Uterus (tissue), 2 donors: ENCODE results near the gene TBXA2R.

Experiments
- CTCF ChIP-seq, 4 experiments: fragments of 200-600 bp in 2 of 4; fragments of 450-650 bp in 2 of 4; sonication (generic) in 2 of 4; IDR thresholded peaks; one replicate each; pipeline ENCODE4 v1.5.1; 2016 to 2019; ENCODE audit warnings: antibody characterized with exemption in 4 of 4, mild to moderate bottlenecking in 2 of 4, moderate library complexity in 1 of 4
- POLR2A ChIP-seq, 2 donors: fragments of 450-650 bp; IDR thresholded peaks; one replicate each; pipeline ENCODE4 v1.6.1; 2016; ENCODE audit warnings: antibody characterized with exemption in 2 of 2, mild to moderate bottlenecking in 1 of 2, moderate library complexity in 1 of 2

- no peak for TF ChIP-seq CTCF (IDR thresholded peaks at IDR 0.05)
- TF ChIP-seq POLR2A (IDR thresholded peaks at IDR 0.05), result no peak
Observed at GRCh38 chr19:3643674-3644313, 37.1 kb upstream of the TBXA2R start.
